GM21447 (cell line): Measurements from ENCODE around the gene GSTM5.
"Not testable (repeated sequence)": the region's sequence is repeated elsewhere in the genome, so short reads cannot be mapped to it uniquely, and the experiment has no call there.

ENCODE experiments used
- ATAC-seq: cut with Tn5 transposase; IDR thresholded peaks from one replicate; pipeline ENCODE4 v1.9.1; 2021; ENCODE audit not compliant: unreplicated experiment

GSTM5 gene

GRCh38 chr1:109760581-109761226, 48.7 kb downstream of the GSTM5 start:
- no peak for ATAC-seq

GRCh38 chr1:109761227-109762038, 49.4 kb downstream of the GSTM5 start:
- ATAC-seq: no peak

GRCh38 chr1:109762039-109762585, 50.1 kb downstream of the GSTM5 start:
- ATAC-seq: no peak

- no peak for ATAC-seq
Observed at GRCh38 chr1:109762821-109763645, 51.0 kb downstream of the GSTM5 start.

GRCh38 chr1:109763646-109764415, 51.8 kb downstream of the GSTM5 start, which contains the start of gene EPS8L3:
EPS8L3 (minus strand) TSS chr1:109763923; CDS start chr1:109761749, 2,174 bp downstream.
- ATAC-seq: no peak

GRCh38 chr1:109764561-109765482, 52.8 kb downstream of the GSTM5 start:
- no peak for ATAC-seq

GRCh38 chr1:109765483-109765815, 53.4 kb downstream of the GSTM5 start:
- no peak for ATAC-seq

GRCh38 chr1:109765896-109766615, 54.0 kb downstream of the GSTM5 start:
- no peak for ATAC-seq

GRCh38 chr1:109766991-109767636, 55.1 kb downstream of the GSTM5 start:
- not testable (repeated sequence) for ATAC-seq
